ENCODE measurements around the gene C3orf52.

The C3orf52 gene

GRCh38 chr3:112130638-112130993 lies 44.4 kb downstream of the C3orf52 start:
- no peak for DNase-seq (ENCODE audit: low read depth)
- no peak for TF ChIP-seq CTCF (IDR thresholded peaks at IDR 0.05; ENCODE audit: control insufficient read depth, insufficient read depth, low read depth, low read length, missing control alignments)
- no peak overlapping the region for H3K4me3 ChIP-seq (ENCODE audit: control insufficient read depth, low read depth, low read length)

GRCh38 chr3:112131111-112131510 lies 44.9 kb downstream of the C3orf52 start:
- no peak for TF ChIP-seq CTCF (IDR thresholded peaks at IDR 0.05; ENCODE audit: control insufficient read depth, insufficient read depth, low read depth, low read length, missing control alignments)
- H3K4me3 ChIP-seq (ENCODE audit: control insufficient read depth, low read depth, low read length): no peak overlapping the region
- no peak for DNase-seq (ENCODE audit: low read depth)

- H3K4me3 ChIP-seq (ENCODE audit: control insufficient read depth, low read depth, low read length): no peak overlapping the region
- no peak for TF ChIP-seq CTCF (IDR thresholded peaks at IDR 0.05; ENCODE audit: control insufficient read depth, insufficient read depth, low read depth, low read length, missing control alignments)
- DNase-seq (ENCODE audit: low read depth): no peak
Observed at GRCh38 chr3:112132088-112132487, 45.9 kb downstream of the C3orf52 start.

GRCh38 chr3:112132554-112132953 lies 46.4 kb downstream of the C3orf52 start:
- no peak for TF ChIP-seq CTCF (IDR thresholded peaks at IDR 0.05; ENCODE audit: control insufficient read depth, insufficient read depth, low read depth, low read length, missing control alignments)
- DNase-seq (ENCODE audit: low read depth): no peak
- no peak overlapping the region for H3K4me3 ChIP-seq (ENCODE audit: control insufficient read depth, low read depth, low read length)

GRCh38 chr3:112132975-112133448 lies 46.8 kb downstream of the C3orf52 start, which contains the start of gene GCSAM:
Gene GCSAM, minus strand, starts transcription at chr3:112133248. Its CDS starts 128 bp downstream, at chr3:112133120.
- no peak for TF ChIP-seq CTCF (IDR thresholded peaks at IDR 0.05; ENCODE audit: control insufficient read depth, insufficient read depth, low read depth, low read length, missing control alignments)
- no peak within 1 kb of the TSS for H3K4me3 ChIP-seq (ENCODE audit: control insufficient read depth, low read depth, low read length)
- no peak for DNase-seq (ENCODE audit: low read depth)

- DNase-seq (ENCODE audit: low read depth): no peak
Observed at GRCh38 chr3:112133626-112134334, 47.6 kb downstream of the C3orf52 start.

More at GRCh38 chr3:112133626-112134334, 47.6 kb downstream of the C3orf52 start:
- H3K4me3 ChIP-seq (ENCODE audit: control insufficient read depth, low read depth, low read length): no peak overlapping the region
- no peak for TF ChIP-seq CTCF (IDR thresholded peaks at IDR 0.05; ENCODE audit: control insufficient read depth, insufficient read depth, low read depth, low read length, missing control alignments)

Measured in AG09309 (cell line).